GM19023 (cell line): ENCODE results near the gene PAPPA.

Source experiments
- ATAC-seq: cut with Tn5 transposase; IDR thresholded peaks from one replicate; pipeline ENCODE4 v1.9.1; 2021; ENCODE audit warnings: mild to moderate bottlenecking, moderate library complexity; ENCODE audit not compliant: unreplicated experiment

The PAPPA gene

DNA sequence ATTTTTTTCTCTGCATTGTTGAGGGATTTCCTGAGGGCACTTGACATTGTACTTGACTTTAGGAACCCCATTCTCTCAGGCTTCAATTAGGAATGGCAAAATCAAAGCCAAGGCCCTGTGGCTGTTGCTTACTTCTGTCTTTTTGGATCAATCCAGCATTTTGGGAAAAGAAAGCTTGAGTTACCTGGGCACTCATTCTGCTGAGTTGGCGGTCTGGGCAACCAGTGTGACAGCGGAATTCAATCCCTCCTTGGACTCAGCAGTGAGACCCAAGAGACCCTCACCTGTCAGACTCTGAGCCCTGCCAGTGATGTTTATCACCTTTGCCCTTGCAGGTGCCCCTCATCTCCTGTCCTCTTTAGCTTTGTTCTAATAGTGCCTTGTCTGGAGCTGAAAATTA, 225.3 kb downstream of the PAPPA start:
- ATAC-seq = no peak

DNA sequence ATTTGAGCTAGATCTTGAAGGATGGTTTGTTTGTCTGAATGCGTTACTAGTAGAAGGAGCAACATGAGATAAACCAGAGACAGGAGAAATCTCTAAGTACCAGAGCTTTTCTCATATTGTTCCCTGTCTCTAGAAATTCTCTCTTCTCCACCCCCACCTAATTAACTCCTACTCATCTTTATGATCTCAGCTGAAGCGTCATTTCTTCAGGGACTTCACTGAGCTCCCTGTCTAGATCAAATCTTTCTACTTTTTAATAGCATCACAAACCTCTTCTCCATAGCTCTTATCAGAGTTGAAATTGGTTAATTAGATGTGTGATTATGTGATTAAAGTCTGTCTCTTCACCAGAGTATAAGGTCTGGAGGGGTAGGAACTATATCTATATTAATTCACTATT, 226.2 kb downstream of the PAPPA start:
- no peak for ATAC-seq

GRCh38 chr9:116380496-116380995, 227.0 kb downstream of the PAPPA start:
- no peak for ATAC-seq

DNA sequence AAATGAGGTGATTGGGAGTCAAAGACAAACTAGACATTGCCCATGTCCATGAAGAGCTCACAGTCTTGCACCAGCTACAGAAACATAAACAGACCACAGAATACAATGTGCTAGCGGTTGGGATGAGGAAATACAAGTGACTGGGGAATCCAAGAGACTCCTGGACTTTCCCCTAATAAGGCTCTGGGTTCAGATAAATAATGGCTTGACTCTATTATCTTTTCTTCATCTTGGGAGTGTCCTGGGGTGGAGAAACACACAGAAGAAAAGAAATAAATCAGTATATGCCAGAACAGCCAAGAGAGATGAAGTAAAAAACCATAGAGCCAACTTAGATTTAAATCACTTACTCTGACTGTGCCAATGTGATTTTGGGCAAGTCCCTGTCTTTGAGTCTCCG, 227.8 kb downstream of the PAPPA start:
- no peak for ATAC-seq

GRCh38 chr9:116382053-116382452, 228.5 kb downstream of the PAPPA start:
- ATAC-seq = no peak

- ATAC-seq = no peak
Observed at GRCh38 chr9:116383133-116383532, 229.5 kb downstream of the PAPPA start.

DNA sequence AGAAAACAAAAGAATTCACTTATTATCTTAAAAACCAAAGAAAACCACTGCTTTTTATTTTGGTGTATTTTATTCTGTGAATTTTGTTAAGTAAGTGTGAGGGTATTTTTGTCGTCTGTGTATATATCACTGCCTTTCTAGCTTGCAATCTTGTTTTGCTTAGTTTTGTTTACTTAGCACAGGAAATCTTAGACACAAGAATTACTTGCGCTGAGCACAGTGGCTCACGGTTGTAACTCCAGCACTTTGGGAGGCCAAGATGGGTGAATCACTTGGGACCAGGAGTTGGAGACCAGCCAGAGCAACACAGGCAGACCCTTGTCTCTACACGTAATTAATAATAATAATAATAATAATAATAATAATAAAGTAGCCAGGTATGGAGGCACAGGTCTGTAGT, 230.3 kb downstream of the PAPPA start:
- no peak for ATAC-seq

- ATAC-seq = peak; percentile 37
Observed at GRCh38 chr9:116387934-116388698, 234.5 kb downstream of the PAPPA start.

DNA sequence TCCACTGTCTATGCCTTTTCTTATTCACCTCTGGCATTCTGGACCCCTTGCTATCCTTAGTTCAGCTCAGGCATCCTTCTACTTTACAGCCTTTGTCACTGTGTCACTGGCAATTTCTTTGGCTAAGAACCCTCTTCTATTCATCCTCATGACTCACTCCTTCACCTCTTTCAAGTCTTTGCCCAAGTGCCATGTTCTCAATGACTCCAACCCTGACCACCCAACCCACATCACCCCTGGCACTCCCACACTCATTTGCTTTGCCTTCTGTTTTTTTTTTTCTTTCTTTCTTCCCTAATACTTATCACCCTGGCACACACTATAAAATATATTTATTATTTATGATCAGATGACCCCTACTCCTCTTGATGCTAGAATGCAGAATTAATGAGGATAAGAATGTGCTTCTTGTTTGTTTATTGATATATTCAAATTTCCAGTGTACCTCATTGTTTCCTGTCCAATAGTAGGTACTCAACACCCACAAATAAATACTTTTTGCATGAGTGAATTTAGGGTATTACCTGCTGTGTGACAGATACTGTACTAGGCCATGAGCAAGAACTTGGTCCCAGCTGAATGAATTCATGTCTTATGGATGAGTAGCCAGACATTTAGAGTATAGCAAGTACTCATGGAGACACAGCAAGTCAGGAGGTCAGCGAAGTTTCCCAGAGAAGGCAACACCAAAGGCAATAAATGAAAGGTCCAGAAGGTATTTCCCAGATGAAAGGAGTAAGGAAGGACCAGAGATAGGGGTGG, 236.1 kb downstream of the PAPPA start:
- ATAC-seq = no peak

- ATAC-seq = peak; percentile 78
Observed at GRCh38 chr9:116390303-116391228, 237.0 kb downstream of the PAPPA start.

GRCh38 chr9:116391306-116391900, 237.8 kb downstream of the PAPPA start:
- ATAC-seq = no peak

DNA sequence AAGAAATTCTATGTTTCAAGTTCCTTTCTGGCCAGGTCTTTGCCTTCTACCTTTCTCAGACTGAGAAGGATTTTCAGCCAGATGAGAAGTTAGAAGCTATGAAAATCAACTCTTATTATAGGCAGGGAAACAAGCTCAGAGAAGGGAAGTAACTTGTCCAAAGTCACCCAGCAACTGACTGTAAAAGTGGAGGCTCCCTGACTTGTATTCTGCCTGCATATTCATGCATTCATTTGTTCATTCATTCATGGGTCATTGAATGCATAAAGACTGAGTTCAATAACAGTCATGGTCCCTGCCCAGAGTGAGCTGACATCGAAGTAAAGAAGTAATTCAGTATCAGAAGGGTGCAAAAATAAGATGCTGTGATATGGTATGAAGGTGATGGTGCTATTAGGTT, 239.6 kb downstream of the PAPPA start:
- ATAC-seq = no peak

- ATAC-seq = no peak
Observed at GRCh38 chr9:116394070-116394469, 240.5 kb downstream of the PAPPA start.

- ATAC-seq = no peak
Observed at GRCh38 chr9:116394894-116395698, 241.5 kb downstream of the PAPPA start.

- no peak for ATAC-seq
Observed at GRCh38 chr9:116395699-116396037, 242.1 kb downstream of the PAPPA start.

DNA sequence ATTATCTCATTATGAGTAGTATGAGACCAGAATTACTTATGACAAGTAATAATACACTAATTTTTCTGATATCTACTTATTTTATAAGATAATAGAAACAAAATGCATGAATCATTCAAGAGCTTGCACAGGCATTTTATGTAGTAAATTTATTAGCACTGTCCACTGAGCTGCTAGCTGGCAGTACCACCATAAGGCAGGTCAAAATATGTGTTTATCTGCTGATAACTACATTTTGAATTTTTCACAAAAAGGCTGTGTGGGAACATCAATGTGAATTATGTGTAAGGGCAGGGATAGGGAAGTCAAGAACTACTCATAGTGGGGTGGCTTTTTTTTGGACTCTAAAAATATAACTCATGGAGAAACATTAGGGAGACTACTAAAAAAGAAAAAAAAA, 249.6 kb downstream of the PAPPA start:
- no peak for ATAC-seq

DNA sequence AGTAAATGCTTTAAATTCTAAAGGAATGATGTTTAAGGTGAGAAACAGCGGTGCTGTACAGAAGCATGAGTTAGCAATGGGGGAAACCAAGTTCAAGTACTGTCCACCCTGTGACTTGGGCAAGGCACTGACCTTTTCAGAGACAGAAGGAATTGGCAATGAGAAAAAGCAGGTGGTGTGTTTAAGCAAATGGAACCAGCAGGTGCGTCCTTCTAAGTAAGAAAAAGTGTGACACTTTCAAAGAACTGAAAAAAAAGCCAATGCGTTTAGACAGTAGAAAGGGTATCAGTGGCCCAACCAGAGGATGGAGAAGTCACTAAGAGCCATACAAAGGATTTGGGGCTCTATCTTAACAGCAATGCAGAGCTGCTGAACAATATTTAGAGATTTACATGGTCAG, 250.6 kb downstream of the PAPPA start:
- no peak for ATAC-seq

DNA sequence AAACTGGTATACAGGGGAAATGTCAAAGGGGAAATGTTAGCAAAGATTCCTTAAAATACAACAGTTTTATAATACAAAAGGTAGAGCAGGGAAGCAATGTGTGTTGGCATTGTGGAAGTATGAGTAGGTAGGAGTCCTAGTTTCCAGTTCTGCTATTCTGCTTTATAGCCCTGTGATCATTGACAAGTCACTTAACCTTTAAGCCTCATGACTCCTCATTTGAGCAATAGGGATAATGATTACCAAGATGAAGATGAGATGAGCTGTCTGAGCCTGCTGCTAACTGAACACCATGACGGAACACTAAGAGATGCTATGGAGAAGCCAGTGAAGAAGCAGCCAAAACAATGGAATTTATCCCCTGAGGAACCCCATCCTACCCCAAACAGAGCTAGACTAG, 251.7 kb downstream of the PAPPA start:
- ATAC-seq = no peak

DNA sequence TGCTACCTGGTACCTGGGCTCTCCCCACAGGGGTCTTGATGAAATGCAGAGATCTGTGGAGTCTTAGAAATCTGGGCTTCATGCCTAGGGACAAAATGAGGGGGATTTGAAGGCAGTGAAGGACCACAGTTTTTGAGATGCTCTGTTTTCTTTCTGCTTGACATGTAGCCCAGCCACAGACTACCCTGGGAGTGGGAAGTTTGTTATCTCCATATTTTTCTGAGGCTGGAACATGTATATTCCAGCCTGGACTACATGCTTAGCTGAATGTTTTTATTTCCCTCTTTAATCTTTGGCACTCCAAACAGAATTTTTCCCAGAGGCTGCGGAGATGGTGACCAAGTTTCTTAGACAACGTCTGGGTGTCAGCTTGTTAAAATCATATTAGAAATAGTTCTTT, 252.9 kb downstream of the PAPPA start:
- ATAC-seq = no peak

DNA sequence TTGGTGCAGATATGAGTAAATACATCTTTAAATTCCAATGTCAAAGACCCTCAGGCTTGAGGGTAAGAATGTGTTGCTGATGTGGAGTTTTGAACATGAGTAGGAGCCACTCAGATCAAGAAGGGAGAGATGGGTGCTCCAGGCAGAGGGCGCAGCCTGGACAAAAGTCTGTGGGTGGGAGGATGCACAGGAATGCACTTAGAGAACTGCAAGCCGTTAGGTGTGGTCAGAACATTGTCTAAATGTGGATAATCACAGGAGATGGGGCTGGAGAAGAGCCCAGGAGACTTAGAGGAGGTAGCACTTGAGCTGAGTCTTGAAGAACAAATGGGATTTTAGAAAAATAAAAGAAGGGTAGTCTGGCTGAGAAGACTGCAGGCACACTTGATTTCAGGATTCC, 255.5 kb downstream of the PAPPA start:
- ATAC-seq = no peak
